Activated CD4-positive, CD25-positive, alpha-beta regulatory T cell treated with anti-CD3 and anti-CD28 coated beads, Interleukin-2, amount 50 U/mL, for 72 hours (primary cell): ENCODE measurements around the gene PRDM4.

Experiments
- DNase-seq: peaks from one replicate; pipeline ENCODE4 v3.0.0; 2021

Gene PRDM4

DNA sequence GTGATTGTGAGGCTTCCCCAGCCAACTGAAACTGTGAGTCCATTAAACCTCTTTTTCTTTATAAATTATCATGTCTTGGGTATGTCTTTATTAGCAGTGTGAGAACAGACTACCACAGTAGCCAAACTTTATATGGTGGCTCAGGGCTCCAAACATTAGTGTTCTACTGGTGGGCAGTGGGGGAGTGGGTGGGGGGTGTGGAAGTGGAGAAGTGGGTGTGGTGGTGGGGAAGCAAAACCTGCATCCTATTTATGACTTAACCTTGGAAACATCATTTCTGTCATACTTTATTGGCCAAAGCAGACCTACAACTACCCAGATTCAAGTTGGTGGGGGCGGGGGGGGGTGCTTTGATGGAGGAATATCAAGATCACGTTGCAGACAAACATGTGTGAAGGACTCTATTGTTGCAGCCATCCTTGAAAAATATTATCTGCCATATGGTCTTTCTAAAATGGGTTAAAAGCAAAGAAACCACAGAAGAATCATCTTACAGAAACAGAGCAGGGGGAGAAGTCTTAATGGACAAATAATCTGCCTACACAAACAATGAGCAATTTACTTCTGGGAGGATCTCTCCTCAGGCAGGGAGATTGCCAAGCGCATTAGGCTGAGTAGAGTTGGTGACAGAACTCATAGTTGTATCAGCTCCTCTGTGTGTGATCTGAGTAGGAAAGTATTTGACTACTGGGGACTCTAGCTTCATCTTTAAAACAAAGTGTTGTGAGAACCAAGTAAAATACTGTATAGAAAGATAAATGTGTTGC is 76.7 kb downstream of the PRDM4 start:
- no peak for DNase-seq
